IMR-90 (cell line): ENCODE measurements around the gene AADACL4. TPM values are rescaled to one million over a fixed set of nuclear protein-coding genes. Genes with fewer than 3 reads are reported as not detected.

Source experiments
- ATAC-seq: fragments of 200-7000 bp; cut with Tn5 transposase; 2 replicates; pipeline ENCODE4 v1.9.1; 2020; ENCODE audit warnings: low read depth, mild to moderate bottlenecking, moderate library complexity
- BruUV-seq: library from RNA; stranded (reverse); fragments of 400-500 nt; replicated peaks from 2 replicates; lab custom pipeline; 2021; lab: Mats Ljungman, UMichigan
- CTCF ChIA-PET: fragments of 300-600 bp; formaldehyde crosslinking; extraction: SDS; loops from one replicate; lab custom pipeline; 2021; ENCODE audit warnings: antibody characterized with exemption; lab: Yijun Ruan, JAX
- POLR2A ChIA-PET: fragments of 300-600 bp; sonication (Branson Sonifier 250); formaldehyde crosslinking; loops from one replicate; lab custom pipeline; 2022; ENCODE audit warnings: antibody characterized with exemption; ENCODE audit not compliant: unreplicated experiment; lab: Charles Lee
- DNase-seq: peaks from one replicate; pipeline ENCODE4 v3.0.0; 2013
- H2AFZ ChIP-seq: replicated peaks from 2 replicates; pipeline ENCODE3; 2013; ENCODE audit warnings: low read length, mild to moderate bottlenecking; ENCODE audit not compliant: poor library complexity
- H2AK5ac ChIP-seq: 2 replicates; pipeline ENCODE4 v1.6.1; 2013; ENCODE audit warnings: low read depth, low read length, inconsistent platforms
- H2AK9ac ChIP-seq: replicated peaks from 2 replicates; pipeline ENCODE3; 2013; ENCODE audit warnings: mild to moderate bottlenecking, low read depth, low read length, moderate library complexity; ENCODE audit not compliant: poor library complexity
- H2BK120ac ChIP-seq: 2 replicates; pipeline ENCODE4 v1.6.1; 2013; ENCODE audit warnings: low read depth, low read length, inconsistent platforms
- H2BK15ac ChIP-seq: 3 replicates; pipeline ENCODE4 v1.6.1; 2013; ENCODE audit warnings: low read depth, low read length, inconsistent platforms
- H2BK20ac ChIP-seq: 2 replicates; pipeline ENCODE4 v1.6.1; 2013; ENCODE audit warnings: low read depth, mild to moderate bottlenecking, inconsistent platforms, low read length, moderate library complexity
- H2BK5ac ChIP-seq: 2 replicates; pipeline ENCODE4 v1.6.1; 2013; ENCODE audit warnings: mild to moderate bottlenecking, low read depth, low read length, inconsistent platforms; ENCODE audit not compliant: poor library complexity, severe bottlenecking
- H3K14ac ChIP-seq: replicated peaks from 2 replicates; pipeline ENCODE4 v1.6.1; 2013; ENCODE audit warnings: low read depth, low read length, inconsistent platforms
- H3K18ac ChIP-seq: 2 replicates; pipeline ENCODE4 v1.6.1; 2013; ENCODE audit warnings: low read depth, low read length, control low read depth
- H3K23ac ChIP-seq: 2 replicates; pipeline ENCODE4 v1.6.1; 2013; ENCODE audit warnings: low read depth, low read length, inconsistent platforms
- H3K27ac ChIP-seq: 2 replicates; pipeline ENCODE4 v1.5.1; 2013; ENCODE audit warnings: mild to moderate bottlenecking, control low read depth, low read length; ENCODE audit not compliant: insufficient read depth
- H3K27me3 ChIP-seq: 2 replicates; pipeline ENCODE4 v1.6.1; 2013; ENCODE audit warnings: low read length; ENCODE audit not compliant: control insufficient read depth, insufficient read depth
- H3K36me3 ChIP-seq: 2 replicates; pipeline ENCODE4 v1.6.1; 2013; ENCODE audit warnings: low read length, mixed read lengths; ENCODE audit not compliant: control insufficient read depth, insufficient read depth
- H3K4ac ChIP-seq: 2 replicates; pipeline ENCODE4 v1.6.1; 2013; ENCODE audit warnings: low read depth, low read length, inconsistent platforms
- H3K4me1 ChIP-seq: 2 replicates; pipeline ENCODE4 v1.6.1; 2013; ENCODE audit warnings: low read length, mixed read lengths; ENCODE audit not compliant: control insufficient read depth, insufficient read depth
- H3K4me2 ChIP-seq: 2 replicates; pipeline ENCODE4 v1.6.1; 2013; ENCODE audit warnings: low read depth, mild to moderate bottlenecking, control low read depth, low read length, moderate library complexity
- H3K4me3 ChIP-seq: 2 replicates; pipeline ENCODE4 v1.5.1; 2013; ENCODE audit warnings: low read depth, mild to moderate bottlenecking, control low read depth, low read length, moderate library complexity; ENCODE audit not compliant: insufficient read depth
- H3K56ac ChIP-seq: 2 replicates; pipeline ENCODE4 v1.6.1; 2013; ENCODE audit warnings: low read length, inconsistent platforms; ENCODE audit not compliant: insufficient read depth; ENCODE audit errors: extremely low read depth
- H3K79me1 ChIP-seq, 2 experiments: 2 replicates each; pipeline ENCODE4 v1.6.1; 2013; ENCODE audit warnings: low read length in 2 of 2, inconsistent platforms in 1 of 2, low read depth in 1 of 2
- H3K9ac ChIP-seq: 2 replicates; pipeline ENCODE4 v1.6.1; 2013; ENCODE audit warnings: low read depth, low read length, control low read depth
- H3K9me1 ChIP-seq: 2 replicates; pipeline ENCODE4 v1.6.1; 2013; ENCODE audit warnings: low read length, inconsistent platforms; ENCODE audit not compliant: insufficient read depth
- H3K9me3 ChIP-seq: 2 replicates; pipeline ENCODE4 v1.6.1; 2013; ENCODE audit warnings: low read length; ENCODE audit not compliant: control insufficient read depth, insufficient read depth
- H4K20me1 ChIP-seq: 2 replicates; pipeline ENCODE4 v1.6.1; 2013; ENCODE audit warnings: low read length, inconsistent platforms; ENCODE audit not compliant: insufficient read depth
- H4K5ac ChIP-seq: 2 replicates; pipeline ENCODE4 v1.6.1; 2013; ENCODE audit warnings: mild to moderate bottlenecking, low read depth, low read length, control low read depth
- H4K8ac ChIP-seq, 2 experiments: 2 replicates each; pipeline ENCODE4 v1.6.1; 2013; ENCODE audit warnings: low read depth in 2 of 2, low read length in 2 of 2, control low read depth in 1 of 2, inconsistent platforms in 1 of 2
- H4K91ac ChIP-seq: 2 replicates; pipeline ENCODE4 v1.6.1; 2013; ENCODE audit warnings: low read depth, low read length, inconsistent platforms; ENCODE audit not compliant: insufficient read depth
- CHD1 ChIP-seq: IDR thresholded peaks from 2 replicates; pipeline ENCODE4 v1.6.1; 2012; ENCODE audit warnings: low read depth, low read length, improper control_type of control experiment
- MAFK ChIP-seq: IDR thresholded peaks from 2 replicates; pipeline ENCODE4 v1.6.1; 2012; ENCODE audit warnings: low read depth, low read length, improper control_type of control experiment
- MAZ ChIP-seq: IDR thresholded peaks from 2 replicates; pipeline ENCODE4 v1.6.1; 2012; ENCODE audit warnings: low read depth, mild to moderate bottlenecking, low read length, improper control_type of control experiment, moderate library complexity, borderline replicate concordance
- NFE2L2 ChIP-seq: fragments of 150-350 bp; IDR thresholded peaks from 2 replicates; pipeline ENCODE4 v1.6.1; 2016; ENCODE audit warnings: low read depth, mild to moderate bottlenecking, low read length
- POLR2A ChIP-seq: IDR thresholded peaks from 2 replicates; pipeline ENCODE4 v1.6.1; 2012; ENCODE audit warnings: mild to moderate bottlenecking, low read depth, low read length
- RAD21 ChIP-seq: IDR thresholded peaks from 2 replicates; pipeline ENCODE4 v1.6.1; 2012; ENCODE audit warnings: low read length, improper control_type of control experiment
- WGBS, 2 experiments: methylation state at CpG; one replicate each; pipeline versions ENCODE4 v1.1.5 to v1.1.7; 2013; ENCODE audit warnings: missing lambda C conversion rate in 2 of 2; ENCODE audit not compliant: insufficient read length in 1 of 2; ENCODE audit errors: extremely low coverage in 2 of 2; 5-methylcytosine and 5-hydroxymethylcytosine counted together
- dilution Hi-C: fragments of 300-500 bp; cut with HindIII; formaldehyde crosslinking; loops from one replicate; pipeline ENCODE4 v1.14.3; 2018; ENCODE audit warnings: low sequenced_read_pairs; ENCODE audit not compliant: unreplicated experiment
- in situ Hi-C: fragments of 300-500 bp; cut with MboI; formaldehyde crosslinking; loops from 3 replicates; pipeline ENCODE4 v1.14.3; 2019; ENCODE audit warnings: low sequenced_read_pairs, inconsistent platforms, mixed read lengths
- intact Hi-C: fragments of 100-400 bp; cut with micrococcal nuclease; formaldehyde crosslinking; loops from 2 replicates; pipeline ENCODE4 v1.10.0; 2022
- polyA plus RNA-seq, 3 experiments: library from polyadenylated mRNA; depleted of rRNA; stranded (reverse); fragments of >200 nt; gene quantifications; 2 replicates each; pipeline ENCODE4 v1.2.3, GENCODE V29; 2012; ENCODE audit warnings: low replicate concordance in 1 of 3
- total RNA-seq: library from RNA; depleted of rRNA; stranded (reverse); fragments of >200 nt; gene quantifications from 2 replicates; pipeline ENCODE4 v1.2.3, GENCODE V29; 2012
- TF ChIP-seq, protein P1 (sequence below): fragments of 150-350 bp; IDR thresholded peaks from 2 replicates; pipeline ENCODE4 v1.6.1; 2017; ENCODE audit warnings: mild to moderate bottlenecking, antibody characterized with exemption, low read length, low read depth
- TF ChIP-seq, protein P2 (sequence below): conservative IDR thresholded peaks from 2 replicates; pipeline ENCODE4 v1.5.1; 2012; ENCODE audit warnings: mild to moderate bottlenecking, low read depth, low read length, improper control_type of control experiment

The AADACL4 gene
- total and polyA plus RNA-seq, 2 of the 4 experiments (the other 2 are of a cell fraction), result not detected

DNA sequence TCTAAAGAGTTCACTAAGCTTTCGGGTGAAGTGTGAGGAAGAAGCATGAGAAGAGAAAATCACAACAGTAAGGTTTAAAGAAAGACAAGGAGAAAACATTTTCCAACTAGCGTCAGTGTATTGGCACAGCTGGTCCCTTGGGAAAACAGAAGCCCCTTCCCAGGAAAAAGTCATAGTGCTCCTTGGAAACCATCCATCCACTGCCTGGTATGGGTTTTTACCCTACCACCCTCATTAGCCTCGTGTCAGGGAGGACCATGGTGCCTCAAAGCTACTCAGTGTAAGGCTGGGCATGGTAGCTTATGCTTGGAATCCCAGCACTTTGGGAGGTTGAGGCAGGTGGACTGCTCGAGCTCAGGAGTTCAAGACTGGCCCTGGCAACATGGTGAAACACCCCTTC, 12.7 kb downstream of the AADACL4 start:
- ChIA-PET POLR2A (interaction anchor here (0.6 kb wide), 1 partner anchor 195 kb away, joined by 3 read pairs; no protein-coding TSS in a partner anchor), CTCF (interaction anchor here (1.0 kb wide), 1 partner anchor 342 kb away, joined by 4 read pairs; no protein-coding TSS in a partner anchor)
- Histone ChIP-seq H2BK120ac (no peak overlapping the region), H2BK15ac (no peak overlapping the region), H3K4ac (no peak overlapping the region), H3K4me2 (no peak overlapping the region), H4K20me1 (no peaks in the 10 kb centered on the region; the same call in 1 of the 2 replicates), H3K9me1 (no peaks in the 10 kb centered on the region; the same call in 1 of the 2 replicates), H3K27me3 (peaks cover 28% of the 10 kb centered on the region), H3K14ac (no peak overlapping the region), H3K79me1 (no peaks in the 10 kb centered on the region), H3K18ac (no peak overlapping the region), H4K8ac (no peak overlapping the region), H3K4me3 (no peak overlapping the region), H4K91ac (no peak overlapping the region), H3K9ac (no peak overlapping the region), H3K23ac (no peak overlapping the region), H3K56ac (no peak overlapping the region), H2BK20ac (no peak overlapping the region), H2BK5ac (no peak overlapping the region), H2AK5ac (no peak overlapping the region), H3K9me3 (no peaks in the 10 kb centered on the region), H2AK9ac (no peak overlapping the region), H3K27ac (no peak overlapping the region), H3K4me1 (no peaks in the 10 kb centered on the region), H3K36me3 (no peaks in the 10 kb centered on the region), H4K5ac (no peak overlapping the region), H2AFZ (no peak overlapping the region)
- dilution Hi-C loops, result no loop called here
- in situ Hi-C loops, result no loop called here
- no peak for DNase-seq
- no CpG with 5 or more reads among the region's 4 CpGs for WGBS, 2 experiments
- BruUV-seq, result no TSS peak
- intact Hi-C loops, result loop anchor here (10.0 kb wide), 1 partner anchor 532 kb away; no protein-coding TSS in a partner anchor
- TF ChIP-seq POLR2A, result no peak
- TF ChIP-seq RAD21, result no peak
- TF ChIP-seq CHD1, result no peak
- TF ChIP-seq, protein P1, sequence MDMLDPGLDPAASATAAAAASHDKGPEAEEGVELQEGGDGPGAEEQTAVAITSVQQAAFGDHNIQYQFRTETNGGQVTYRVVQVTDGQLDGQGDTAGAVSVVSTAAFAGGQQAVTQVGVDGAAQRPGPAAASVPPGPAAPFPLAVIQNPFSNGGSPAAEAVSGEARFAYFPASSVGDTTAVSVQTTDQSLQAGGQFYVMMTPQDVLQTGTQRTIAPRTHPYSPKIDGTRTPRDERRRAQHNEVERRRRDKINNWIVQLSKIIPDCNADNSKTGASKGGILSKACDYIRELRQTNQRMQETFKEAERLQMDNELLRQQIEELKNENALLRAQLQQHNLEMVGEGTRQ, result no peak
- TF ChIP-seq MAFK, result no peak
- no peak for TF ChIP-seq MAZ
- TF ChIP-seq, protein P2, sequence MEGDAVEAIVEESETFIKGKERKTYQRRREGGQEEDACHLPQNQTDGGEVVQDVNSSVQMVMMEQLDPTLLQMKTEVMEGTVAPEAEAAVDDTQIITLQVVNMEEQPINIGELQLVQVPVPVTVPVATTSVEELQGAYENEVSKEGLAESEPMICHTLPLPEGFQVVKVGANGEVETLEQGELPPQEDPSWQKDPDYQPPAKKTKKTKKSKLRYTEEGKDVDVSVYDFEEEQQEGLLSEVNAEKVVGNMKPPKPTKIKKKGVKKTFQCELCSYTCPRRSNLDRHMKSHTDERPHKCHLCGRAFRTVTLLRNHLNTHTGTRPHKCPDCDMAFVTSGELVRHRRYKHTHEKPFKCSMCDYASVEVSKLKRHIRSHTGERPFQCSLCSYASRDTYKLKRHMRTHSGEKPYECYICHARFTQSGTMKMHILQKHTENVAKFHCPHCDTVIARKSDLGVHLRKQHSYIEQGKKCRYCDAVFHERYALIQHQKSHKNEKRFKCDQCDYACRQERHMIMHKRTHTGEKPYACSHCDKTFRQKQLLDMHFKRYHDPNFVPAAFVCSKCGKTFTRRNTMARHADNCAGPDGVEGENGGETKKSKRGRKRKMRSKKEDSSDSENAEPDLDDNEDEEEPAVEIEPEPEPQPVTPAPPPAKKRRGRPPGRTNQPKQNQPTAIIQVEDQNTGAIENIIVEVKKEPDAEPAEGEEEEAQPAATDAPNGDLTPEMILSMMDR, result no peak
- no peak for TF ChIP-seq NFE2L2
- ATAC-seq, result no peak
